ENCODE results near the gene TRIM8.

GRCh38 chr10:102641402-102641801 lies 2.9 kb upstream of the TRIM8 start:
- TF ChIP-seq CTCF (IDR thresholded peaks at IDR 0.05) (no peak), POLR2A (IDR thresholded peaks at IDR 0.05) (no peak)
